Adrenal gland (tissue), 5 donors: Measurements from ENCODE around the gene NXF1.

Source experiments
- POLR2A ChIP-seq, 2 donors: fragments of 450-650 bp; IDR thresholded peaks; one replicate each; pipeline ENCODE4 v1.6.1; 2017; ENCODE audit warnings: antibody characterized with exemption in 2 of 2, mild to moderate bottlenecking in 2 of 2, moderate library complexity in 1 of 2
- TF ChIP-seq, protein P1 (sequence below), 6 experiments: fragments of 450-650 bp in 4 of 6; fragments of 200-600 bp in 2 of 6; sonication (generic) in 1 of 6; IDR thresholded peaks; 1 replicate in 5 of 6; 2 replicates in 1 of 6; pipeline versions ENCODE4 v1.5.1 to v1.8.0; 2016 to 2021; ENCODE audit warnings: antibody characterized with exemption in 6 of 6, mild to moderate bottlenecking in 2 of 6, moderate library complexity in 1 of 6
- donor health status: DM: no; HTN: no; CAD: no.

DNA sequence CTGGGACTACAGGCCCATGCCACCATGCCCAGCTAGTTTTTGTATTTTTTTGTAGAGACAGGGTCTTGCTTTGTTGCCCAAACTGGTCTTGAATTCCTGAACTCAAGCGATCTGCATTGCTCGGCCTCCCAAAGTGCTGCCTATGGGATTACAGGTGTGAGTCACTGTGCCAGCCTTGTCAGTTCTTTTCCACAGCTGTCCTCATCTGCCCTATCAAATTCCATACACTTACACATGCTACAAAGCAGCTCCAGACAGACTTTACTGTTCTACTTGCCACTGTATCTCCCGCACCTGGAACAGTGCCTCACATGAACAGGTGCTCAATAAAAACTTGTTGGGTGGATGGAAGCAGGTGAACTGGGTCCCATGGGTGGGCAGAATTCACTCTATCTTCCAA, 18.4 kb upstream of the NXF1 start:
- TF ChIP-seq POLR2A (IDR thresholded peaks at IDR 0.05): no peak
- TF ChIP-seq, protein P1, sequence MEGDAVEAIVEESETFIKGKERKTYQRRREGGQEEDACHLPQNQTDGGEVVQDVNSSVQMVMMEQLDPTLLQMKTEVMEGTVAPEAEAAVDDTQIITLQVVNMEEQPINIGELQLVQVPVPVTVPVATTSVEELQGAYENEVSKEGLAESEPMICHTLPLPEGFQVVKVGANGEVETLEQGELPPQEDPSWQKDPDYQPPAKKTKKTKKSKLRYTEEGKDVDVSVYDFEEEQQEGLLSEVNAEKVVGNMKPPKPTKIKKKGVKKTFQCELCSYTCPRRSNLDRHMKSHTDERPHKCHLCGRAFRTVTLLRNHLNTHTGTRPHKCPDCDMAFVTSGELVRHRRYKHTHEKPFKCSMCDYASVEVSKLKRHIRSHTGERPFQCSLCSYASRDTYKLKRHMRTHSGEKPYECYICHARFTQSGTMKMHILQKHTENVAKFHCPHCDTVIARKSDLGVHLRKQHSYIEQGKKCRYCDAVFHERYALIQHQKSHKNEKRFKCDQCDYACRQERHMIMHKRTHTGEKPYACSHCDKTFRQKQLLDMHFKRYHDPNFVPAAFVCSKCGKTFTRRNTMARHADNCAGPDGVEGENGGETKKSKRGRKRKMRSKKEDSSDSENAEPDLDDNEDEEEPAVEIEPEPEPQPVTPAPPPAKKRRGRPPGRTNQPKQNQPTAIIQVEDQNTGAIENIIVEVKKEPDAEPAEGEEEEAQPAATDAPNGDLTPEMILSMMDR (IDR thresholded peaks at IDR 0.05): no peak
